Suprapubic skin (tissue), 4 donors: ENCODE results near the gene TLE7. TPM values are rescaled to one million over a fixed set of nuclear protein-coding genes. Genes with fewer than 3 reads are reported as not detected.

Experiments
- DNase-seq, 2 donors: peaks; one replicate each; pipeline ENCODE4 v3.0.0-alpha.2; 2019; ENCODE audit warnings: low spot score in 2 of 2
- H3K27ac ChIP-seq: fragments of 200-600 bp; sonication (generic); one replicate; pipeline ENCODE4 v1.5.1; 2019
- H3K27me3 ChIP-seq: fragments of 200-600 bp; sonication (generic); one replicate; pipeline ENCODE4 v1.5.1; 2019
- H3K36me3 ChIP-seq: fragments of 200-600 bp; sonication (generic); one replicate; pipeline ENCODE4 v1.5.1; 2019
- H3K4me1 ChIP-seq: fragments of 200-600 bp; sonication (generic); one replicate; pipeline ENCODE4 v1.5.1; 2019
- H3K4me3 ChIP-seq: fragments of 200-600 bp; sonication (generic); one replicate; pipeline ENCODE4 v1.5.1; 2019; ENCODE audit warnings: mild to moderate bottlenecking
- H3K9me3 ChIP-seq: fragments of 200-600 bp; sonication (generic); one replicate; pipeline ENCODE4 v1.5.1; 2019
- CTCF ChIP-seq, 2 donors: fragments of 200-600 bp in 1 of 2; fragments of 450-650 bp in 1 of 2; sonication (generic) in 1 of 2; IDR thresholded peaks; one replicate each; pipeline ENCODE4 v1.5.1; 2016 to 2019; ENCODE audit warnings: antibody characterized with exemption in 2 of 2, mild to moderate bottlenecking in 1 of 2, moderate library complexity in 1 of 2
- EP300 ChIP-seq: sonication (generic); formaldehyde crosslinking; IDR thresholded peaks from one replicate; pipeline ENCODE4 v1.6.1; 2017; ENCODE audit warnings: antibody characterized with exemption
- POLR2A ChIP-seq, 2 donors: fragments of 450-650 bp; IDR thresholded peaks; one replicate each; pipeline ENCODE4 v1.6.1; 2017; ENCODE audit warnings: antibody characterized with exemption in 2 of 2, mild to moderate bottlenecking in 2 of 2, moderate library complexity in 2 of 2
- POLR2AphosphoS5 ChIP-seq, 3 donors: sonication (generic); formaldehyde crosslinking; IDR thresholded peaks; one replicate each; pipeline ENCODE4 v1.6.1; 2017; ENCODE audit warnings: antibody characterized with exemption in 3 of 3
- WGBS: methylation state at CpG from one replicate; pipeline ENCODE4 v1.1.5; 2018; 5-methylcytosine and 5-hydroxymethylcytosine counted together
- total RNA-seq, 4 donors: library from RNA; depleted of rRNA; stranded (reverse); fragments of >200 nt; gene quantifications; one replicate each; pipeline ENCODE4 v1.1.0, GENCODE V29; 2016

TLE7 gene
- total RNA-seq, 4 donors from 2014 or later = not detected

GRCh38 chr16:71453036-71453435 is 11.2 kb upstream of the TLE7 start:
- no peaks in the 10 kb centered on the region for H3K4me1 ChIP-seq
- H3K27me3 ChIP-seq = no peaks in the 10 kb centered on the region
- H3K9me3 ChIP-seq = peaks cover 35% of the 10 kb centered on the region
- no peak overlapping the region for H3K27ac ChIP-seq
- H3K4me3 ChIP-seq = no peak overlapping the region
- TF ChIP-seq POLR2A (IDR thresholded peaks at IDR 0.05) (no peak), CTCF (IDR thresholded peaks at IDR 0.05) (no peak), EP300 (no peak), POLR2AphosphoS5 (IDR thresholded peaks at IDR 0.05) (no peak)
- H3K36me3 ChIP-seq = peaks cover 88% of the 10 kb centered on the region
- no peak for DNase-seq

GRCh38 chr16:71449020-71449419 is 7.2 kb upstream of the TLE7 start:
- Histone ChIP-seq H3K4me3 (no peak overlapping the region), H3K9me3 (peaks cover 72% of the 10 kb centered on the region), H3K36me3 (peaks cover 61% of the 10 kb centered on the region), H3K27ac (no peak overlapping the region), H3K27me3 (no peaks in the 10 kb centered on the region), H3K4me1 (no peaks in the 10 kb centered on the region)
- no peak for DNase-seq
- WGBS = 100% methylated on average over 3 of the region's 3 CpGs
- TF ChIP-seq POLR2A (IDR thresholded peaks at IDR 0.05) = no peak
- no peak for TF ChIP-seq POLR2AphosphoS5 (IDR thresholded peaks at IDR 0.05)
- TF ChIP-seq EP300 = no peak
- no peak for TF ChIP-seq CTCF (IDR thresholded peaks at IDR 0.05)

- Histone ChIP-seq H3K27me3 (no peaks in the 10 kb centered on the region), H3K36me3 (peaks cover 54% of the 10 kb centered on the region), H3K4me3 (no peak overlapping the region), H3K27ac (no peak overlapping the region), H3K9me3 (peaks cover 75% of the 10 kb centered on the region), H3K4me1 (no peaks in the 10 kb centered on the region)
- WGBS = 96% methylated on average over 7 of the region's 7 CpGs
- no peak for DNase-seq
- no peak for TF ChIP-seq POLR2AphosphoS5 (IDR thresholded peaks at IDR 0.05)
- no peak for TF ChIP-seq CTCF (IDR thresholded peaks at IDR 0.05)
- no peak for TF ChIP-seq EP300
- TF ChIP-seq POLR2A (IDR thresholded peaks at IDR 0.05) = no peak
These were observed 6.5 kb upstream of the TLE7 start for GRCh38 chr16:71448274-71448866.

GRCh38 chr16:71443714-71444113 is 1.9 kb upstream of the TLE7 start:
- H3K27ac ChIP-seq = no peak overlapping the region
- no peak for DNase-seq
- 92% methylated on average over 4 of the region's 6 CpGs for WGBS
- TF ChIP-seq POLR2AphosphoS5 (IDR thresholded peaks at IDR 0.05) = no peak
- TF ChIP-seq EP300 = no peak
- TF ChIP-seq POLR2A (IDR thresholded peaks at IDR 0.05) = no peak
- no peak for TF ChIP-seq CTCF (IDR thresholded peaks at IDR 0.05)
- H3K36me3 ChIP-seq = peaks cover 8% of the 10 kb centered on the region
- H3K4me3 ChIP-seq = no peak overlapping the region
- no peaks in the 10 kb centered on the region for H3K4me1 ChIP-seq
- H3K9me3 ChIP-seq = peaks cover 47% of the 10 kb centered on the region
- peaks cover 5% of the 10 kb centered on the region for H3K27me3 ChIP-seq

GRCh38 chr16:71441348-71442050 is 355 bp downstream of the TLE7 start:
- Histone ChIP-seq H3K4me3 (no peak overlapping the region), H3K4me1 (no peaks in the 10 kb centered on the region), H3K9me3 (peaks cover 25% of the 10 kb centered on the region), H3K36me3 (no peaks in the 10 kb centered on the region), H3K27me3 (peaks cover 5% of the 10 kb centered on the region), H3K27ac (no peak overlapping the region)
- no peak for TF ChIP-seq POLR2AphosphoS5 (IDR thresholded peaks at IDR 0.05)
- TF ChIP-seq EP300 = no peak
- no peak for TF ChIP-seq POLR2A (IDR thresholded peaks at IDR 0.05)
- TF ChIP-seq CTCF (IDR thresholded peaks at IDR 0.05) = peak in 1 of 2 donors; percentile 17
- no peak for DNase-seq
- WGBS = 59% methylated on average over 20 of the region's 71 CpGs
